SH-SY5Y (cell line): ENCODE results near the gene PAX7.

Source experiments
- GATA2 ChIP-seq: IDR thresholded peaks from 2 replicates; pipeline ENCODE4 v1.6.1; 2011; ENCODE audit warnings: mild to moderate bottlenecking, low read depth, low read length
- GATA3 ChIP-seq: IDR thresholded peaks from 2 replicates; pipeline ENCODE4 v1.6.1; 2011; ENCODE audit warnings: low read depth, mild to moderate bottlenecking, low read length, moderate library complexity

DNA sequence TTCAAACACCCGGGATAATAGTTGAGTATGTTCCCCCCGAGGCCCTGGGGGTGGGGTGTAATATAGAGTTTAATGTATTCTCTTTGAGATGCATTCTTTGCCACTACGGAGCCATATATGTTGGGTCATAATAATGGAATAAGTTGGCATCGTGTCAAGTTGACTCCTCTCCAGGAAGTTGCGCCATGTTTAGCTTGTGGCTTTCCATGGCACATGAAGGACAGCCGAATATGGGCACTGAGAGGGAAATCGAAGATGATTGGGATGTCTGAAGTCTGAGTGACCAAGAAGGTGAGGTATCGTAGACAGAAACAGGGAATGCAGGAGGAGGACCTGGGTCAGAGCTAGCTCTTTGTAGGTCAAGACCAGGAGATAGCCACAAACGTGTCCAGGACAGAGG is 92.6 kb downstream of the PAX7 start:
- no peak for TF ChIP-seq GATA3
- no peak for TF ChIP-seq GATA2
